Loucy (cell line): ENCODE data around the gene IGF1R.

Source experiments
- CTCF ChIP-seq: fragments of 200-600 bp; sonication (generic); conservative IDR thresholded peaks from 2 replicates; pipeline ENCODE4 v1.5.1; 2014; ENCODE audit warnings: mild to moderate bottlenecking, antibody characterized with exemption, low read length
- EZH2phosphoT487 ChIP-seq: fragments of 200-600 bp; IDR thresholded peaks from 2 replicates; pipeline ENCODE4 v1.6.1; 2018; ENCODE audit warnings: antibody characterized with exemption, mild to moderate bottlenecking, moderate library complexity, borderline replicate concordance

- TF ChIP-seq CTCF (no peak), EZH2phosphoT487 (no peak)
Measured at GRCh38 chr15:98951493-98952320, 303.4 kb downstream of the IGF1R start.
